ENCODE measurements around the gene SNRPD3. TPM values are rescaled to one million over a fixed set of nuclear protein-coding genes. Genes with fewer than 3 reads are reported as not detected.
"Not testable (repeated sequence)": the region's sequence is repeated elsewhere in the genome, so short reads cannot be mapped to it uniquely, and the experiment has no call there.

The SNRPD3 gene
- total RNA-seq, 6 donors from 2014 or later, result 66.8 to 119 (median 84.8) TPM

GRCh38 chr22:24550902-24551435 is 4.8 kb upstream of the SNRPD3 start:
- peaks cover 15 to 45% (median 27%) of the 10 kb centered on the region in 4 donors for H3K36me3 ChIP-seq
- H3K9me3 ChIP-seq, result no peaks in the 10 kb centered on the region
- no peak overlapping the region for H3K4me3 ChIP-seq
- H3K27ac ChIP-seq, result peak overlapping the region; percentile 12 to 30 (median 22)
- peaks cover 19 to 47% (median 34%) of the 10 kb centered on the region in 4 donors for H3K4me1 ChIP-seq
- DNase-seq, result no peak
- no peaks in the 10 kb centered on the region for H3K27me3 ChIP-seq
- no peak for ATAC-seq (ENCODE audit: low FRiP score in 2 of 2)
- WGBS, 2 donors, result 66 to 76% methylated on average over 4 to 6 of the region's 6 CpGs
- TF ChIP-seq POLR2AphosphoS5 (IDR thresholded peaks at IDR 0.05) (no peak), POLR2A (IDR thresholded peaks at IDR 0.05) (no peak), EP300 (IDR thresholded peaks at IDR 0.05) (no peak)
- TF ChIP-seq, protein P1, sequence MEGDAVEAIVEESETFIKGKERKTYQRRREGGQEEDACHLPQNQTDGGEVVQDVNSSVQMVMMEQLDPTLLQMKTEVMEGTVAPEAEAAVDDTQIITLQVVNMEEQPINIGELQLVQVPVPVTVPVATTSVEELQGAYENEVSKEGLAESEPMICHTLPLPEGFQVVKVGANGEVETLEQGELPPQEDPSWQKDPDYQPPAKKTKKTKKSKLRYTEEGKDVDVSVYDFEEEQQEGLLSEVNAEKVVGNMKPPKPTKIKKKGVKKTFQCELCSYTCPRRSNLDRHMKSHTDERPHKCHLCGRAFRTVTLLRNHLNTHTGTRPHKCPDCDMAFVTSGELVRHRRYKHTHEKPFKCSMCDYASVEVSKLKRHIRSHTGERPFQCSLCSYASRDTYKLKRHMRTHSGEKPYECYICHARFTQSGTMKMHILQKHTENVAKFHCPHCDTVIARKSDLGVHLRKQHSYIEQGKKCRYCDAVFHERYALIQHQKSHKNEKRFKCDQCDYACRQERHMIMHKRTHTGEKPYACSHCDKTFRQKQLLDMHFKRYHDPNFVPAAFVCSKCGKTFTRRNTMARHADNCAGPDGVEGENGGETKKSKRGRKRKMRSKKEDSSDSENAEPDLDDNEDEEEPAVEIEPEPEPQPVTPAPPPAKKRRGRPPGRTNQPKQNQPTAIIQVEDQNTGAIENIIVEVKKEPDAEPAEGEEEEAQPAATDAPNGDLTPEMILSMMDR (IDR thresholded peaks at IDR 0.05), result no peak

DNA sequence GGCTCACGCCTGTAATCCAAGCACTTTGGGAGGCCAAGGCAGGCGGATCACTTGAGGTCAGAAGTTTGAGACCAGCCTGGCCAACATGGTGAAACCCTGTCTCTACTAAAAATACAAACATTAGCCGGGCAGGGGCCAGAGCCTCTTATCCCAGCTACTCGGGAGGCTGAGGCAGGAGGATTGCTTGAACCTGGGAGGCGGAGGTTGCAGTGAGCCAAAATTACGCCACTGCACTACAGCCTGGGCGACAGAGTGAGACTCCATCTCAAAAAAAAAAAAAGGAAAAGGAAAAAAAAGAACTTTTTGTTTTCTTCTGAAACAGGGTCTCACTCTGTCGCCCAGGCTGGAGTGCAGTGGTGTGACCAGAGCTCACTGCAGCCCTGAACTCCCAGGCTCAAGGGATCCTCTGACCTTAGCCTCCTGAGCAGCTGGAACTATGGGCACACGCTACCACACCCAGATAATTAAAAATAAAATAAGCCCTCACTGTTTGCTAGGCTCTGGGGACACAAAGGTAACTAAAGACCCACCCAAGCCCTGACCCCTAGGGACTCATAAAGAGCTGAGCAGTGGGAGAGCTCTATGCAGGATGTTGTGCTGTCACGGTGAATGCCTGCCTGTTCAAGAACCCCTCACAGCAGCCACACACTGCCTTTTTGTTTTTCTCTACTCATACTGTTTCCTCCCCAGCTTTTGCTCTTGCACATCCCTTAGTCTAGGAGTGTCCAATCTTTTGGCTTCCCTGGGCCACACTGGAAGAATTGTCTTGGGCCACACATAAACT is 3.1 kb upstream of the SNRPD3 start:
- ATAC-seq (ENCODE audit: low FRiP score in 2 of 2); DNase-seq; H3K27me3 ChIP-seq; H3K9me3 ChIP-seq: not testable (repeated sequence)
- Histone ChIP-seq H3K4me3 (peak overlapping the region in 2 of 4 donors; percentile 78 to 98), H3K4me1 (peaks cover 33 to 58% (median 48%) of the 10 kb centered on the region in 4 donors), H3K27ac (peak overlapping the region in 2 of 4 donors; percentile 99), H3K36me3 (peaks cover 5 to 32% (median 13%) of the 10 kb centered on the region in 4 donors)
- 83 to 90% methylated on average over 10 of the region's 10 CpGs for WGBS, 2 donors

DNA sequence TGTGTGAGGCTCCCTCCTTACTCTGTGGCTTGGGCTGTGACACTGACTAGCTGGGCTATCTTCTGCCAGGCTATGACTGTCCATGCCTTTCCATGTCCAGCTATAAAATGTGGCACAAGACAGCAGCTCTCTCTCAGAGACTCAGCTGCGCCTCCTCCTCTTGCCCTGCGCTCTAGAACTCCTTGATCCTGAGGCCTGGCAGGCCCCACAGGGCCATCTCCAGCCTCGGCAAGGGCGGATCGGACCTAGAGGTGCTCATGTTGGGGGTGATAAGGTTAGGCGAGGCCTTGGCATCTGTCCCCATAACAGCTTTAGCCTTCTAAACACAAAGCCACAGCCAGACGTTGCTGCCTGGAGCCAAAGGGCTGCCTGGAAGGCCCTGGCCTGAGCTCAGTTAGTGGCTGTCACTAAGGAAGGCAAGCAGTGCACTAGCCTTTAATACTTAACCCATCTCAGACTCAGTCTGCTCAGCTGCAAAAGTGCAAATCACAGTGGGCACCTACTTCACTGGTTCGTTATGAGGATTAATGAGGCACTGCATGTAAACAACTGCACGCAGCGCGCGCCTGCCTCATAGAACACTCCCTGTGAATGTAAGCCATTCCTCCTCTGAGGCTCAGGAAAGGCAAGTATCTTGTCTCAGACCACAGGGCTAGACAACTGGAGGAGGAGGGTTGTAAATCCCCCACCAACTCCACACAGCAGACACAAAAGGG is 2.0 kb upstream of the SNRPD3 start:
- no peaks in the 10 kb centered on the region for H3K9me3 ChIP-seq
- DNase-seq, result no peak
- ATAC-seq (ENCODE audit: low FRiP score in 2 of 2), result no peak
- peaks cover 6 to 32% (median 17%) of the 10 kb centered on the region in 4 donors for H3K36me3 ChIP-seq
- no peak for TF ChIP-seq POLR2AphosphoS5 (IDR thresholded peaks at IDR 0.05)
- no peak for TF ChIP-seq EP300 (IDR thresholded peaks at IDR 0.05)
- TF ChIP-seq, protein P1 (IDR thresholded peaks at IDR 0.05), result no peak
- no peak for TF ChIP-seq POLR2A (IDR thresholded peaks at IDR 0.05)
- no peaks in the 10 kb centered on the region for H3K27me3 ChIP-seq
- peak overlapping the region; percentile 78 to 98 (median 92) for H3K4me3 ChIP-seq
- peaks cover 41 to 68% (median 49%) of the 10 kb centered on the region in 4 donors for H3K4me1 ChIP-seq
- WGBS, 2 donors, result 35% methylated on average over 5 to 10 of the region's 12 CpGs
- peak overlapping the region; percentile 98 to 99 (median 98) for H3K27ac ChIP-seq

- H3K36me3 ChIP-seq, result peaks cover 6 to 34% (median 20%) of the 10 kb centered on the region in 4 donors
- 0% methylated on average over 17 to 43 of the region's 64 CpGs for WGBS, 2 donors
- ATAC-seq (ENCODE audit: low FRiP score in 2 of 2), result peak in 1 of 2 donors; percentile 0
- TF ChIP-seq POLR2AphosphoS5 (IDR thresholded peaks at IDR 0.05) (peak; percentile 56 to 80), POLR2A (IDR thresholded peaks at IDR 0.05) (peak in 3 of 4 donors; percentile 74 to 93 (median 77)), EP300 (IDR thresholded peaks at IDR 0.05) (no peak)
- H3K27ac ChIP-seq, result peak within 1 kb of the TSS; percentile 98 to 99 (median 98)
- no peak for DNase-seq
- peaks cover 45 to 76% (median 50%) of the 10 kb centered on the region in 4 donors for H3K4me1 ChIP-seq
- H3K4me3 ChIP-seq, result peak within 1 kb of the TSS; percentile 78 to 98 (median 92)
- no peaks in the 10 kb centered on the region for H3K27me3 ChIP-seq
- no peaks in the 10 kb centered on the region for H3K9me3 ChIP-seq
Observed at GRCh38 chr22:24554313-24555164, 1.3 kb upstream of the SNRPD3 start, which contains the start of gene GUCD1. GUCD1 (minus strand) TSS chr22:24555138; CDS start chr22:24554991, 147 bp downstream.

DNA sequence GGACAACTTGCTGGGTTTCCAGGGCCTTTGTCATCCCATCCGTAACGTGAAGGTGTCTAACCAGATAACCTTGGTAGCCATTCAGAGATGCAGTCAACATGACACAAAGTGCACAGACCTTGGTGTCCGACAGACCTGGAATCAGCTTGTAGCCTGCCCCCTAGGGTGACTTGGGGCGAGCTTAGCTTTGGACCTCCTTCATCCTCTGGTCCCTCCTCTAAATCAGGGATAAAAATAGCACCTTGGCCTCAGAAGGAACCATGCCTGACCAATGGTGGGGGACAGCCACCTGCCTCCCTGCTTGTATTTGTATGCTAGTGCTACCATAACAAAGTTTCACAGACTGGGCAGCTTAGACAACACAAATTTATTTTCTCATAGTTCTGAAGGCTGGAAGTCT is 3.7 kb downstream of the SNRPD3 start:
- no peak for DNase-seq
- H3K4me1 ChIP-seq, result peaks cover 19 to 53% (median 31%) of the 10 kb centered on the region in 4 donors
- no peak overlapping the region for H3K4me3 ChIP-seq
- peaks cover 6 to 57% (median 39%) of the 10 kb centered on the region in 4 donors for H3K36me3 ChIP-seq
- no peaks in the 10 kb centered on the region for H3K27me3 ChIP-seq
- H3K9me3 ChIP-seq, result no peaks in the 10 kb centered on the region
- no peak overlapping the region for H3K27ac ChIP-seq
- no peak for ATAC-seq (ENCODE audit: low FRiP score in 2 of 2)
- TF ChIP-seq EP300 (IDR thresholded peaks at IDR 0.05) (no peak), POLR2AphosphoS5 (IDR thresholded peaks at IDR 0.05) (no peak)
- WGBS, 2 donors, result 84 to 94% methylated on average over 2 to 4 of the region's 4 CpGs
